HG03097 (cell line): Measurements from ENCODE around the gene CD207.
"Not testable (repeated sequence)": the region's sequence is repeated elsewhere in the genome, so short reads cannot be mapped to it uniquely, and the experiment has no call there.

Experiments
- ATAC-seq: cut with Tn5 transposase; IDR thresholded peaks from one replicate; pipeline ENCODE4 v1.9.1; 2021; ENCODE audit not compliant: unreplicated experiment, low FRiP score

CD207 gene

DNA sequence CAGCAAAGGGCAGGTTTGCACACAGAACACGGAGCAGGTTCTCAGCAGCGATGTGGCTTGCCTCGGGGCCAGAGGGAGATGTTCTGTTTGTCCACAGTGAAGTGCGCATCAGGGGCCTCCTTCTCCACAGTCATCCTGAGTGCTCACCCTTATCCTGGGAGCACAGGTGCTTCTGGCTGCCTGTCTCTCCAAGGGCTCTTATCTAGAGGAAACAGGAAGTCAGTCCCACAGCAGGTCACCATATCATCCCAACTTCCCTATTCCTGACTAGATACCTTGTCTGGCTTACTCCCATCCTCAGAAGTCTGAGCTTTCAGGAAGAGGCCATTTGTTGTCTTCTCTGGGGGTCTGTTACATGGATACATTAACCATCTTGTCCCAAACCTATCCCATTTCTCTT lies at the start of gene CD207:
CD207 (minus strand) TSS at position 174 of the 400 bp plus-strand sequence; CDS start at position 134, 40 bp downstream.
- ATAC-seq: no peak

GRCh38 chr2:70878543-70878942 lies 42.9 kb upstream of the CD207 start:
- ATAC-seq: not testable (repeated sequence)

- not testable (repeated sequence) for ATAC-seq
These were observed 40.5 kb upstream of the CD207 start for GRCh38 chr2:70876138-70876537.

DNA sequence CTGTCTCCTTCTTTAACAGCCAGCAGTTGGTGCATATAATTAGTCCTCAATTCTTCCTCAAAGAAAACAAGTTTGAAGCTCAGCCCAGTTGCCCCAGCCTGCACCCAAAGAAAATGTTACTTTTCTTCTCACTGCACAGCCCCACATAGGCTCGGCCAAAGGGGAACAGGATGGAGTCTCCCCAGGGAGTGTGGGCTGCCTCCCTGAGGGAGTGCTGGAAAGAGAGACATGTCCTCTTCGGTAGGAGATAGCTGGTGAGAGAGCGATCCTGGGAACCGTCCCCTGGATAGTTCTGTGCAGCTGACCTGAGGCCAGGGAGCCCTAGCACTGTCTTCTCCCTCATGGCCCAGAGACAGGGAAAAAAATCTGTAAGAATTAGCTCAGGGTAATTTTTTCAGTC lies 37.9 kb upstream of the CD207 start:
- ATAC-seq: no peak

GRCh38 chr2:70871398-70872211 lies 36.0 kb upstream of the CD207 start:
- ATAC-seq: no peak

GRCh38 chr2:70870790-70871189 lies 35.2 kb upstream of the CD207 start:
- no peak for ATAC-seq

- ATAC-seq: no peak
These were observed 33.4 kb upstream of the CD207 start for GRCh38 chr2:70868970-70869369.

DNA sequence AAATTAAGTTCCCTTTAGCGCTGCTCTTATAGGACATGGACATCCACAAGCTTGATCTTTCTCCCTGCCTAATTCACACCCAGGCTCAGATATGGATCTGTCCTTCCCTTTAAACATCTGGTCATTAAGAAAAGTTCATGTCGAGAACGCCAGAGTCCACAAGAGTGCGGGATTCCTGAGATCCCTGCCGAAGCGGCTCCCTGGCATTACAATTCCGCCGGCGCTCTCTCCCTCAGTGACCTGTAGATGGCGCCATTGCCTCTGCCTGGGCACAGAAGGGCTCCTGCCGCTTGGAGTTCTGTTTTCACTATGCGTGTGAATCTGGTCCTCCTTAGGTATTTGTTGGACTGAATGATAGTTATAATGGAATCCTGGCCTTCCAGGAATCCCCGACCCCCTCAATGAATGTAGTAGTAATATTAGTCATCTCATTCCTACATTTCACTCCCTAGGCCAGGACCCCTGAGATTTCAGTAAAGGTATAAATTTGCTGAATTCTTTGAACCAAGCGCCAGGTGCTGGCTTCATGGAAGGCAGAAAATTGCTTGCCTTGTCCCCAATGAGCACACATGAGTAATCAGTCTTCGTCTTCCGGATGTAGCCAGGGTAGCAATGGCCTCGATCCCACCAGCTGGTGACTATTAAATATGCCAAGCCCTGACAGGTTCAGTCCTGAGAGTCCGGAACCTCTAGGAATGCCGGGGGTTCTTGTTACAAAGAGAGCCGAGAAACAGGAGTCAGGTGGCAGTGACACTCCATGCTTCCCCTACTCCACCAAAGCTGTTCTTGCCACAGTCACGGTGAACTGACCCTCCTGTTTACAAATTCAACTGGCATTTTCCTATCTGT lies 26.4 kb upstream of the CD207 start:
- ATAC-seq: no peak

DNA sequence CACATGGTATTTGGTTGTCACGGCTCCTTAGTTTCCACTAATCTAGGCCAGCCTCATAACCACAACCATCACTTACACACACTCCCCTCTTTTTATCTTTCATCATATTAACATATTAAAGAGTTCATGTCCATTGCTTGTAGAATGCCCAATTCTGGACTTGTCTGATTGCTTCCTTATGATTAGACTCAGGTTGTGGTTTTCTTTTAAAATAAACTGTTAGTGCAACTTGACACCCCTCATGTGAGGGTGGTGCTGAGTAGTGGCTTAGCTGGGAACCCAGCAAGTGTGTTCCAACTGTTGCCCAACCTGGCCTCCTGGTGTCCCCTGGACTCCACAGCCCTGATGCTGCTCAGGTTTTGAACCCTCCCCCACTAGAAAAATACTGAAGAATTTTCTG lies 20.1 kb upstream of the CD207 start:
- no peak for ATAC-seq

GRCh38 chr2:70854411-70854810 lies 18.8 kb upstream of the CD207 start:
- ATAC-seq: no peak

- no peak for ATAC-seq
These were observed 17.2 kb upstream of the CD207 start for GRCh38 chr2:70852824-70853223.

- no peak for ATAC-seq
These were observed 16.1 kb upstream of the CD207 start for GRCh38 chr2:70851704-70852103.

DNA sequence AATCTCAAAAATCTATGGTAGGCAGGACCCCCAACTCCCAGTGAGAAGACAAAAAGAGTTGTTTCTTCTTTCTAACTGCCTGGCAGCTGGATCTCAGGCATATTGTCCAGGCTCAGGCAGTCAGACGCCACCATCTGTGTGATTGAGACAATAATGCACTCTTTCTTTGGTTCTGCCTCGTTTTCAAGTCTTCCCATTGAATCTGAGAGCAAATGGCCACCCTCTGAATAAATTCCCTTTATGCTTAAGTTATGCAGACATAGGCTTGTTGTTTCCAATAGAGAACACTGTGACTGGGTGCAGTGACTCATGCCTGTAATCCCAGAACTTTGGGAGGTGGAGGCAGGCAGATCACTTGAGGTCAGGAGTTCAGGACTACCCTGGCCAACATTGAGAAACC lies 15.3 kb upstream of the CD207 start:
- ATAC-seq: no peak

DNA sequence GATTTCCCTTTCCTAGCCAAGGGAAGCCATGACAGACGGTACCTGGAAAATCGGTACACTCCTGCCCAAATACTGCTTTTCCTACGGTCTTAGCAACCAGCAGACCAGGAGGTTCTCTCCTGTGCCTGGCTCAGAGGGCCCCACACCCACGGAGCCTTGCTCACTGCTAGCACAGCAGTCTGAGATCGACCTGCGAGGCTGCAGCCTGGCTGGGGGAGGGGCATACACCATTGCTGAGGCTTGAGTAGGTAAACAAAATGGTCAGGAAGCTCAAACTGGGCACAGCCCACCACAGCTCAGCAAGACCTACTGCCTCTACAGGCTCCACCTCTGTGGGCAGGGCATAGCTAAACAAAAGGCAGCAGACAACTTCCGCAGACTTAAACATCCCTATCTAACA lies 6.8 kb upstream of the CD207 start:
- ATAC-seq: no peak

DNA sequence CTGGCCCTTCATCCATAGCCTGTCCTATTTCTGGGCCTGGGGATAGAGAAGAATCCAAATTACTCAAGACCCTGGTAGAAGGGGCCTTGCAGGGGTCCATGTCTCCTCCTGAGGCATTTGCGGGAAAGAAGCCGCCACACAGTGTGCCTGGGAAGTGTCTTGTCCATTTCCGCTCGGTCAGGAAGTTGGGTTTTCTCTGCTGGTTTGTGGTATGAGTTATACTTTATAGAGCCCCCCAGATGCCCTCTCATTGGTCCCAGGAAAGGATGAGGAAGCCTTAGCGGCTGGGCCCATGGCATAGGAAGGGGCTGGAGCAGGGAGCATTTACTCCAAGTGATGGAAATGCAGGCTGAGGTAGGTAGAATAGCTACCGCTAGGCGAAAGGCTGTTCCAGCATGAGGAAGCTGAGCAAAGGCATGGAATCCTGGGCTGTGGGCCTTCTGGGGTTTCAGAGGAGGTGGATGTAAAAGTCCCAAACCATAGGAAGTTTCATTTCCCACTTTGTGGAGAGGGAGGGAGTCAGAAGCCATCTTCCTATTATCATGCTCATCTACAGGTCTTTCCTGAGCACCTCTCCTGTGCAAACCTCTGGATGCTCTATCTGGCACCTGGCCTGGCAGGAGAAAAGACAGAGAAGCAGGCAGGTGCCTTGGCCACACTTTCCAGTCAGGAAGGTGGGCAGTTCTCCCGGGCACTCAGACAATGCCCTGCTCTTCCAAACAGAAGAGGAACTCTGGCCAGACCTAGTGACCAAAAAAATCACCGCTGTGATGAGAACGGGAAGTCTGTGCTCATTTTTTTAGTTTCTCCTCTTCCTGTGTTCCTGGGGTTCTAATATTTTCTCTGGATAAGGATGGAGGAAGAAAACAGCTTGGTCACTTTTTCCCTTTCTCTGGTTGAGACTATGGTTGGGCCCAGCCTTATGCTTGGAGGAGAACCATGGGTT lies 2.6 kb upstream of the CD207 start:
- no peak for ATAC-seq

DNA sequence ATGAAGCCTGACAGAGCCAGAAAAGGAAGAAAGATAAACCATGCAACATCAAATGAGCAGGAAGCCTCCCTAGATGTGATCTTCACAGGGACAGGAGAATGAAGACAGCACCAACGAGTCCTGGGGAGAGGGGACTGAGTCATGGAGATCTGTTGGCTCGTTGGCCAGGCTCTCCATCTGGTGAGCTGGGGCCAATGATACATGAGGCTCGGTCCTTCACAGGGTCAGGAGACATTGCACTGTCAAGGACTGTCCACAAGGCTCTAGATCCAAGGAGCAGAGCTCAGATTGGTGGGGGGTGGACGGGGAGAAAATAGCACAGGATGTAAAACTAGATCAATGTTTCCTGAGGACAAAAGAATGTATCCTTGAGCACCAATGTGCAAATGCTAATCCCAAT lies 735 bp downstream of the CD207 start:
- ATAC-seq: no peak

DNA sequence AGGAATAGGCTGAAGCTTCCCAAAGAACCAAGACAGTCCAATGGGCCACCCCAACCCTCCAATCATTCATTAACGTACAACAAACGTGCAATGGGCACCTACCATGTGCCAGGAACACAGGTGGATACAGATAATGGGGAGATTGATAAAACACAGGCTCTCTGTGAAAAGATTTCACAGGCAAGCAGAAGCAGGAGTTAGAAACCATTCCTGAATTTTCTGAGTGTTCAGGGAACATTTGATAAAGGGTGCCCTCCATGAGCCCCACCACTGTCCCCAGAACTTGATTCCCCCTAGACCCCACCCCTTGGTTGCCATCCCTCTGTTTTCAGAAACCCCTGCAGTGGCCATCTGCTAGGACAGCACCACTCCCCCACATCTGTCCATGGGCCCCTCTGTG lies 1.5 kb downstream of the CD207 start:
- ATAC-seq: no peak

DNA sequence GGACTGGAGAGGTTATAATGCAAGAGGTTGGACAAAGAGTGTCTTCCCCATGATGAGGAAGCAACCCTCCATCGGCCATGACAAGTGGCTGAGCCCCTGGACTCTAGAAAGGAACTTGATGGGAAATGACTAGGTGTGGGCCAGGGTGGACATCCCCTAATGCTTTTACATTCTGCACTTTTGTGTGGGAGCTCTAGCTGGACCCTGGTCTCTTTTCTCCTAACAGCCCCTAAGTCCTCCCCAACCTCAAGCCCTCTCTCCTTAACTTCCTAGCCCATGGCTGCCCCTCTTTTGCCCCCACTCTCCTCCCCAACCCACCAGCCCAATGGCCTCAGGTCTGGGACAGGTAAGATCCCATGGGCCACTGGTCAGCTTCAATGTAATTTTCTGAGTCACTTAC lies 2.4 kb downstream of the CD207 start:
- no peak for ATAC-seq

- ATAC-seq: no peak
These were observed 3.2 kb downstream of the CD207 start for GRCh38 chr2:70832386-70832785.

DNA sequence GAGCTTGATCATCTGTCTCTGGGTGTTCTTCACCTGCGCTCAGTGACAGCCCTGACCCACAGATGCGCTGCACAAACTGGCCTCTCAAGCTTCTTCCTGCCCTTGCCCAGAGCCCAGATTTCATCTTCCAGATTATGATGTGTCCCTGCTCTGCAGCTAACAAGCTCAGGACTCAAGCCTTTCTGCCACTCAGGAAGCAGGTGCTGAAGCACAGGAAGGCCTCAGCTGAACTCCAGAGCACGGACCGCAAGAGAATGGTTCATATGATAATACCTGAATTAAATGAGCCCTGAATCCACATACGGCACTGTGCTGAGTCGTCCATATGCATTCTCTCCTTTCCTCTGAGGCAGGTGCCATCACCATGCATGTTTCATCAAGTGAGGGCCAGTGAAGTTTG lies 3.8 kb downstream of the CD207 start:
- no peak for ATAC-seq

DNA sequence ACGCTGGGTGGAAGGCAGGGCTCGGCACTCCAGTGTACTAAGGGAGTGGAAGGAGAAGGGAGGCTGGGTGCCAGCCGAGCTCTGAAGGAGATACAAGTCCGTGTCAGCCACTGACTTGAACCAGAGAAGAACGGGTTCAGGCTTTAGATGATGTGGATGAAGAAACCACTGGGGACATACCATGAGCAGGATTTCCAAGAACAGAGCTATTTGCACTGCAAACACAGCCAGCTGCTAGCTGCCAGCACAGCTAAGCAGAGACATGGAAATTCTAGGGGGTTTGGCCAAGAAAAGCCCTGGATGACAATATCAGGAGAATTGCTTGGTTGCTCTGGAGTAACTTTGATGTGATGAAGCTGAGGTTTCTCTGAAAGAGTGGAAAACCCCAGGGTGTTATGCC lies 5.2 kb downstream of the CD207 start:
- no peak for ATAC-seq
